GM23248 (cell line): ENCODE data around the gene ANO1. TPM values are rescaled to one million over a fixed set of nuclear protein-coding genes. Genes with fewer than 3 reads are reported as not detected.

ENCODE experiments used
- DNase-seq: peaks from one replicate; pipeline ENCODE4 v3.0.0-alpha.2; 2015
- H2AFZ ChIP-seq: fragments of 200-600 bp; sonication (generic); 2 replicates; pipeline ENCODE4 v1.6.1; 2016; ENCODE audit warnings: antibody characterized with exemption
- H3F3A ChIP-seq: fragments of 200-600 bp; sonication (generic); 2 replicates; pipeline ENCODE4 v1.6.1; 2016; ENCODE audit warnings: mild to moderate bottlenecking, antibody characterized with exemption, mixed run types; ENCODE audit not compliant: insufficient read depth
- H3K27ac ChIP-seq: fragments of 200-600 bp; sonication (generic); 2 replicates; pipeline ENCODE4 v1.5.1; 2016; ENCODE audit warnings: mild to moderate bottlenecking
- H3K27me3 ChIP-seq: fragments of 200-600 bp; sonication (generic); replicated peaks from 2 replicates; pipeline ENCODE4 v1.6.1; 2016; ENCODE audit warnings: mild to moderate bottlenecking; ENCODE audit not compliant: insufficient read depth
- H3K36me3 ChIP-seq: fragments of 200-600 bp; sonication (generic); 2 replicates; pipeline ENCODE4 v1.6.1; 2016; ENCODE audit warnings: low read depth, mild to moderate bottlenecking
- H3K4me1 ChIP-seq: fragments of 200-600 bp; sonication (generic); 2 replicates; pipeline ENCODE4 v1.6.1; 2016; ENCODE audit warnings: mild to moderate bottlenecking; ENCODE audit not compliant: insufficient read depth
- H3K4me2 ChIP-seq: fragments of 200-600 bp; sonication (generic); one replicate; pipeline ENCODE4 v1.6.1; 2016; ENCODE audit warnings: mild to moderate bottlenecking; ENCODE audit not compliant: unreplicated experiment
- H3K4me3 ChIP-seq: fragments of 200-600 bp; sonication (generic); 2 replicates; pipeline ENCODE4 v1.5.1; 2016; ENCODE audit warnings: mild to moderate bottlenecking
- H3K79me2 ChIP-seq: fragments of 200-600 bp; sonication (generic); 2 replicates; pipeline ENCODE4 v1.6.1; 2016; ENCODE audit warnings: mild to moderate bottlenecking; ENCODE audit not compliant: insufficient read depth
- H3K9ac ChIP-seq: fragments of 200-600 bp; sonication (generic); 2 replicates; pipeline ENCODE4 v1.6.1; 2016; ENCODE audit warnings: mild to moderate bottlenecking
- H3K9me2 ChIP-seq: fragments of 200-600 bp; sonication (generic); 2 replicates; pipeline ENCODE4 v1.6.1; 2016; ENCODE audit warnings: mixed run types, mild to moderate bottlenecking, moderate library complexity; ENCODE audit not compliant: insufficient read depth
- H3K9me3 ChIP-seq: fragments of 200-600 bp; sonication (generic); one replicate; pipeline ENCODE4 v1.6.1; 2017; ENCODE audit warnings: low read depth
- H4K20me1 ChIP-seq: fragments of 200-600 bp; sonication (generic); 2 replicates; pipeline ENCODE4 v1.6.0; 2016; ENCODE audit not compliant: insufficient read depth
- EZH2 ChIP-seq: fragments of 200-600 bp; sonication (generic); IDR thresholded peaks from 2 replicates; pipeline ENCODE4 v1.6.1; 2018; ENCODE audit warnings: antibody characterized with exemption, mild to moderate bottlenecking; ENCODE audit not compliant: insufficient read depth, poor library complexity, severe bottlenecking
- EZH2phosphoT487 ChIP-seq: fragments of 200-600 bp; sonication (generic); IDR thresholded peaks from 2 replicates; pipeline ENCODE4 v1.6.1; 2018; ENCODE audit warnings: antibody characterized with exemption, moderate library complexity, mild to moderate bottlenecking, low read depth; ENCODE audit not compliant: insufficient read depth
- WGBS, 2 experiments: methylation state at CpG; one replicate each; pipeline ENCODE4 v1.1.6; 2015 to 2017; ENCODE audit warnings: low lambda C conversion rate in 2 of 2, low coverage in 1 of 2; ENCODE audit errors: missing lambda C conversion rate in 2 of 2; 5-methylcytosine and 5-hydroxymethylcytosine counted together
- in situ Hi-C: fragments of 300-500 bp; cut with MboI; formaldehyde crosslinking; loops from 2 replicates; pipeline ENCODE4 v1.15.0; 2020
- polyA plus RNA-seq: library from polyadenylated mRNA; unstranded; fragments of >200 nt; fragmentation: Nextera tagmentation; extraction: Ambion mirVana; gene quantifications from 2 replicates; pipeline ENCODE4 v1.2.1, GENCODE V29; 2016
- total RNA-seq: library from RNA; depleted of rRNA; stranded (reverse); fragments of >200 nt; shearing (Covaris generic); gene quantifications from 2 replicates; pipeline ENCODE4 v1.2.3, GENCODE V29; 2014

Gene ANO1
- total and polyA plus RNA-seq, 2 experiments from 2014 or later, result 0.97 TPM; not detected in 1

DNA sequence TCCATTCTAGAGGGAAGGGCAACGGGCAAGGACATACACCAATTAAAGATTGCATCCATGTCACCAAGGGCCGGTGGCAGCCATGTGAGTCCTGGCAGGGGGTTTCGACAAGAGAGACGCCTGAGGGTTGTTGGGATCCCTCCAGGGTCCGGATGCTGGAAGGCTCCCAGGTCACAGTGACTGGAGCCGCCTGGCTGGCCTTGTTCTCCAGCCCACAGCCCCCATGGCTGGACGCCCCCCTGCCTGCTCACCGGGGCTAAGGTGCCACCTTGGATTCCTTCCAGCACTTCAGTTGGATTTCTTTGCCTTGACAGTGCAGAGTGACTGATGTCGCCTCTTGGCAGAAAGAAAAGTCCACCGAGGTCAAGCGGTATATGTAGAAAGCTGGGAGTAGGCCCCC is 42.6 kb downstream of the ANO1 start:
- TF ChIP-seq EZH2phosphoT487 (no peak), EZH2 (no peak)
- no peak overlapping the region for H3K4me3 ChIP-seq
- no peak overlapping the region for H3K4me2 ChIP-seq
- H4K20me1 ChIP-seq, result no peaks in the 10 kb centered on the region
- H3K9ac ChIP-seq, result no peak overlapping the region
- peaks cover 19% of the 10 kb centered on the region; the same call in 1 of the 2 replicates for H3K27me3 ChIP-seq
- H3K79me2 ChIP-seq, result no peaks in the 10 kb centered on the region
- no peak for DNase-seq
- no peaks in the 10 kb centered on the region for H3K9me3 ChIP-seq
- H3K27ac ChIP-seq, result no peak overlapping the region
- WGBS, 2 experiments, result 56 to 65% methylated on average over 10 to 11 of the region's 11 CpGs
- no peaks in the 10 kb centered on the region for H3K36me3 ChIP-seq
- H3K9me2 ChIP-seq, result no peaks in the 10 kb centered on the region
- no peaks in the 10 kb centered on the region for H3F3A ChIP-seq
- in situ Hi-C loops, result no loop called here
- no peak overlapping the region for H2AFZ ChIP-seq
- no peaks in the 10 kb centered on the region for H3K4me1 ChIP-seq

DNA sequence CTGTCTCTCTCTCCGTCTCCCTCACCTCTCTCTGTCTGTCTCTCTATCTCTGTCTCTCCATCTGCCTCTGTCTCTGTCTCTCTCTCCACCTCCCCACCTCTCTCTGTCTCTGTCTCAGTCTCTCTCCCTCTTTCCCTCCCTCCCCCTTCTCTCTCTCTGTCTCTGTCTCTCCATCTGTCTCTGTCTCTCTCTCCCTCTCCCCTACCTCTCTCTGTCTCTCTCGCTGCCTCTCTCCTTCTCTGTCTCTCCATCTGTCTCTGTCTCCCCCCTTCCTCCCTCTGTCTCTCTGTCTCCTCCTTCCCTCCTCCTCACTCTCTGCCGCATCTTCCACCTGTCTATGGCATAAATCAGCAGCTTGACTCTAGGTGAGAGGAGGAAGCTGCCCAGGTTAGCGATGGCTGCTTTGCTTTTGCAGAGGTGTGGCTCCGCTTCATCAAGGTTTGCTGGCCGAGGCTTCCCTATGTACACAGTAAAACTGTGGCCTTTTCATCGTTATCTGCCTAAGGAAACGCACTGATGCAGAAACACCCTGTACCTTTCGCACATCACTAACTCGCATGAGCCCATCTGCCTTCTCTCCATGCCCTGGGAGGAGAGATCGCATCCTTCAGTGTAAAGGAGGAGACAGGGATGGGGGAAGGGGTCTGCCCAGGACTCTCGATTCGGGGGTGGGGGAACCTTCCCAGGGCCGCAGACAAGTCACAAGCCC is 44.5 kb downstream of the ANO1 start:
- in situ Hi-C loops, result no loop called here

DNA sequence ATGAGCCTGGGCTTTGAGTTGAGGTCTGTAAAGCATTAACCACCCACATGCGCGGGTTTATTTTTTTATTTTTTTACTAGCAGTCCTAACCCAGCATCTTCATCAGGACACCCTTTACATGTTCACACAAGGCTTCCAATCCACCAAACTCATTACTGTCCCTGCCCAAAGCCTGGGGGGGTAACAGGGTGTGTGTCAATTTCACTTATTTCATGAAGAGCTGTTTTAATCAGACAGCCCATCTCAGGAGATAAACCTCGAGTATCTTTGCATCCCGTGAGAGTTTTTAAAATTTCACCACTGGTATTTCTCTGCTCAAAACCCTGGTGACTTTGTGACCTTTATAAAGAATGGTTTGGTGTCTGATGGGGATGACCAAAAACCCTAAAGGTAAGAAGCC is 45.6 kb downstream of the ANO1 start:
- no peaks in the 10 kb centered on the region for H3K9me3 ChIP-seq
- no peak overlapping the region for H3K9ac ChIP-seq

More for the DNA sequence above, 44.5 kb downstream of the ANO1 start:
- H3K9ac ChIP-seq, result no peak overlapping the region
- DNase-seq, result no peak
- H4K20me1 ChIP-seq, result no peaks in the 10 kb centered on the region
- H2AFZ ChIP-seq, result no peak overlapping the region
- peaks cover 19% of the 10 kb centered on the region; the same call in 1 of the 2 replicates for H3K27me3 ChIP-seq
- TF ChIP-seq EZH2phosphoT487, result no peak
- TF ChIP-seq EZH2, result no peak
- H3K36me3 ChIP-seq, result no peaks in the 10 kb centered on the region
- peaks cover under 1% of the 10 kb centered on the region for H3K4me1 ChIP-seq
- no peak overlapping the region for H3K4me2 ChIP-seq
- no peaks in the 10 kb centered on the region for H3K79me2 ChIP-seq
- H3F3A ChIP-seq, result no peaks in the 10 kb centered on the region
- H3K27ac ChIP-seq, result no peak overlapping the region
- no peaks in the 10 kb centered on the region for H3K9me2 ChIP-seq
- H3K4me3 ChIP-seq, result no peak overlapping the region
- WGBS, 2 experiments, result 27 to 28% methylated on average over 13 to 14 of the region's 14 CpGs
- no peaks in the 10 kb centered on the region for H3K9me3 ChIP-seq

DNA sequence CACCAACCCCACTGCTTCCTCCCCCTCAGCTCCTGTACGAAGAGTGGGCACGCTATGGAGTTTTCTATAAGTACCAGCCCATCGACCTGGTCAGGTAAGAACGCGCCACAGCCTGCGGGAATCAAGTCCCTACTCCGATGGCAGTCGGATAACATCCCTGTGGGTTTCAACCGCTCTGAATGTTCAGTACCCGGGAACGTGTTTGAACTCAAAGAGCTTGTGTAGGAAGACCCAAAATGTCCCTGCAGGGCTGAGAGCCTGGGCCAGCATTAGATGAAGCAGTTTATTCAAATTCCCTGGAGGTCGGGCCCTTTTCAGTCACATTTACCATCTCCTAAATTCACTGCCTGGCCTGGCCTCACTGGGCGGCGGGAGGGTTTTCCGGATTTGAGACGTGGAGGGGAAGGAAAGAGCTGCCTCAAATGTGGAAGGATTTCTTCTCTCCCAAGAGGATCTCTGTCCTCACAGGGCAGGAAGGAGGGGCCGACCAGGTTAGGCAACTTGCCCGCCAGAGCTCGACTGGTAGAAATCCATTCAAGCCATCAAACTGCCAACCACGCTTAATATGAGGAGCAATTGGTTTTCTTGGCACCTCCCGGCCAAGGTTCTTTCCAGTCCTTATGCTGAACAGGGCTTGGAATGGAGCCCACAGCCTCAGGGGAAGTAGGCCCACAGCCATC is 46.3 kb downstream of the ANO1 start:
- H3K4me3 ChIP-seq, result no peak overlapping the region
- DNase-seq, result no peak

More for the DNA sequence above, 45.6 kb downstream of the ANO1 start:
- no peak overlapping the region for H3K27ac ChIP-seq
- H3K79me2 ChIP-seq, result no peaks in the 10 kb centered on the region
- H3K4me2 ChIP-seq, result no peak overlapping the region
- no peaks in the 10 kb centered on the region for H4K20me1 ChIP-seq
- in situ Hi-C loops, result no loop called here
- no peak for TF ChIP-seq EZH2
- no peak for TF ChIP-seq EZH2phosphoT487
- H3K36me3 ChIP-seq, result no peaks in the 10 kb centered on the region
- no peaks in the 10 kb centered on the region for H3F3A ChIP-seq
- H3K27me3 ChIP-seq, result peaks cover 19% of the 10 kb centered on the region; the same call in 1 of the 2 replicates
- H3K4me1 ChIP-seq, result peaks cover 7% of the 10 kb centered on the region
- H2AFZ ChIP-seq, result no peak overlapping the region
- H3K4me3 ChIP-seq, result no peak overlapping the region
- no peaks in the 10 kb centered on the region for H3K9me2 ChIP-seq
- 6 to 9% methylated on average over 4 of the region's 4 CpGs for WGBS, 2 experiments
- DNase-seq, result no peak

More for the DNA sequence above, 46.3 kb downstream of the ANO1 start:
- no peak overlapping the region for H2AFZ ChIP-seq
- no peak for TF ChIP-seq EZH2
- no peak for TF ChIP-seq EZH2phosphoT487
- H3F3A ChIP-seq, result no peaks in the 10 kb centered on the region
- H3K9me2 ChIP-seq, result no peaks in the 10 kb centered on the region
- H3K27me3 ChIP-seq, result peaks cover 19% of the 10 kb centered on the region; the same call in 1 of the 2 replicates
- H3K9me3 ChIP-seq, result no peaks in the 10 kb centered on the region
- H3K36me3 ChIP-seq, result no peaks in the 10 kb centered on the region
- in situ Hi-C loops, result no loop called here
- 67 to 69% methylated on average over 21 of the region's 21 CpGs for WGBS, 2 experiments
- H4K20me1 ChIP-seq, result no peaks in the 10 kb centered on the region
- no peak overlapping the region for H3K27ac ChIP-seq
- peaks cover 7% of the 10 kb centered on the region for H3K4me1 ChIP-seq
- no peak overlapping the region for H3K9ac ChIP-seq
- no peaks in the 10 kb centered on the region for H3K79me2 ChIP-seq
- H3K4me2 ChIP-seq, result no peak overlapping the region
